ENCODE measurements around the gene PACRG. TPM values are rescaled to one million over a fixed set of nuclear protein-coding genes. Genes with fewer than 3 reads are reported as not detected.

The PACRG gene
- total and polyA plus RNA-seq, 2 of the 8 experiments (the other 6 are each of a cell fraction or from before 2014, with no cell fraction given): 0.44 to 0.54 TPM

DNA sequence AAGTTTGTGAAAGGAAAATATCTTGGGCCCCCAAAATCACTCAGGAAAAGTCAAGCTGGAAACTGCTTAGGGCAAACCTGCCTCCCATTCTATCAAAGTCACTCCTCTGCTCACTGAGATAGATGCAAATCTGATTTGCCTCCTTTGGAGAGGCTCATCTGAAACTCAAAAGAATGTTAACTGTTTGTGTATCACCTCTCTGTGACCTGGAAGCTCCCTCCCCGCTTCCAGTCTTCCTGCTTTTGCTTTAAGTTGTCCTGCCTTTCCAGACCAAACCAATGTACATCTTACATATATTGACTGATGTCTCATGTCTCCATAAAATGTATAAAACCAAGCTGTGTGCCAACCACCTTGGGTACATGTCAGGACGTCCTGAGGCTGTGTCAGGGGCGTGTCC is 355.4 kb downstream of the PACRG start:
- no peak overlapping the region for H2BK15ac ChIP-seq (ENCODE audit: low read length)
- no peak overlapping the region for H3K14ac ChIP-seq (ENCODE audit: insufficient read length)
- H3K27me3 ChIP-seq (replicated peaks in 1 of 4; ENCODE audit: control insufficient read depth in 3 of 4, extremely low read depth in 1 of 4, insufficient read depth in 3 of 4, low read length in 3 of 4): peaks cover 0 to 1% (median 0%) of the 10 kb centered on the region in 4 experiments; a peak in 2 of 7 replicates
- no peak overlapping the region for H2AFZ ChIP-seq (ENCODE audit: low read length)
- H2BK120ac ChIP-seq (replicated peaks; ENCODE audit: low read depth, low read length): no peak overlapping the region
- no peak for DNase-seq (ENCODE audit: low read depth in 1 of 2, low spot score in 2 of 2)
- no peaks in the 10 kb centered on the region for H3K79me1 ChIP-seq (ENCODE audit: low read depth, low read length)
- H3K4me2 ChIP-seq (ENCODE audit: insufficient read depth in 1 of 2, low read depth in 2 of 2, low read length in 2 of 2): peak overlapping the region; percentile 4 to 33; a peak in 2 of 4 replicates
- H4K20me1 ChIP-seq (replicated peaks in 1 of 2; ENCODE audit: control insufficient read depth in 1 of 2, insufficient read depth in 2 of 2, low read length in 2 of 2): no peaks in the 10 kb centered on the region
- no peaks in the 10 kb centered on the region for H3K79me2 ChIP-seq (ENCODE audit: control insufficient read depth in 1 of 2, insufficient read depth in 2 of 2, low read length in 2 of 2)
- no peaks in the 10 kb centered on the region for H3K36me3 ChIP-seq (ENCODE audit: control insufficient read depth in 2 of 4, insufficient read depth in 4 of 4, low read length in 3 of 4)
- peak overlapping the region; percentile 36 for H4K5ac ChIP-seq (ENCODE audit: insufficient read length, low read depth, low read length)
- no peak overlapping the region for H3K23ac ChIP-seq (ENCODE audit: insufficient read length)
- H3K4ac ChIP-seq (replicated peaks; ENCODE audit: insufficient read length, low read depth, low read length): no peak overlapping the region
- TF ChIP-seq JUN (IDR thresholded peaks at IDR 0.05; ENCODE audit: low read depth, low read length) (no peak), SIN3A (conservative IDR thresholded peaks at IDR 0.05 in 1 of 2, IDR thresholded peaks at IDR 0.05 in 1 of 2; ENCODE audit: low read depth in 1 of 2, low read length in 2 of 2) (no peak), TCF12 (IDR thresholded peaks at IDR 0.05; ENCODE audit: low read depth, low read length) (no peak), ZNF274 (IDR thresholded peaks at IDR 0.05; ENCODE audit: borderline replicate concordance, extremely low read depth, low read length) (no peak), NANOG (IDR thresholded peaks at IDR 0.05; ENCODE audit: insufficient read depth, low read depth, low read length, poor library complexity, severe bottlenecking) (peak; percentile 18), KDM1A (IDR thresholded peaks at IDR 0.05; ENCODE audit: borderline replicate concordance, low read length) (no peak), TAF1 (IDR thresholded peaks at IDR 0.05; ENCODE audit: low read depth, low read length) (no peak)
- TF ChIP-seq, protein P1, sequence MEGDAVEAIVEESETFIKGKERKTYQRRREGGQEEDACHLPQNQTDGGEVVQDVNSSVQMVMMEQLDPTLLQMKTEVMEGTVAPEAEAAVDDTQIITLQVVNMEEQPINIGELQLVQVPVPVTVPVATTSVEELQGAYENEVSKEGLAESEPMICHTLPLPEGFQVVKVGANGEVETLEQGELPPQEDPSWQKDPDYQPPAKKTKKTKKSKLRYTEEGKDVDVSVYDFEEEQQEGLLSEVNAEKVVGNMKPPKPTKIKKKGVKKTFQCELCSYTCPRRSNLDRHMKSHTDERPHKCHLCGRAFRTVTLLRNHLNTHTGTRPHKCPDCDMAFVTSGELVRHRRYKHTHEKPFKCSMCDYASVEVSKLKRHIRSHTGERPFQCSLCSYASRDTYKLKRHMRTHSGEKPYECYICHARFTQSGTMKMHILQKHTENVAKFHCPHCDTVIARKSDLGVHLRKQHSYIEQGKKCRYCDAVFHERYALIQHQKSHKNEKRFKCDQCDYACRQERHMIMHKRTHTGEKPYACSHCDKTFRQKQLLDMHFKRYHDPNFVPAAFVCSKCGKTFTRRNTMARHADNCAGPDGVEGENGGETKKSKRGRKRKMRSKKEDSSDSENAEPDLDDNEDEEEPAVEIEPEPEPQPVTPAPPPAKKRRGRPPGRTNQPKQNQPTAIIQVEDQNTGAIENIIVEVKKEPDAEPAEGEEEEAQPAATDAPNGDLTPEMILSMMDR (IDR thresholded peaks at IDR 0.05; ENCODE audit: control extremely low read depth in 1 of 3, insufficient read depth in 1 of 3, low read depth in 1 of 3, low read length in 3 of 3): no peak
- 17% methylated on average over 3 of the region's 3 CpGs; no CpG with 5 or more reads in 1 of the 2 experiments for WGBS, 2 experiments (ENCODE audit: extremely low coverage in 1 of 2, insufficient coverage in 1 of 2, insufficient read length in 1 of 2, insufficient replicate concordance in 2 of 2, low coverage in 1 of 2, low lambda C conversion rate in 2 of 2, missing lambda C conversion rate in 1 of 2)
- peak overlapping the region in 1 of 4 experiments; percentile 20; a peak in 1 of 8 replicates for H3K4me3 ChIP-seq (ENCODE audit: extremely low read depth in 1 of 4, insufficient read depth in 2 of 4, low read depth in 3 of 4, low read length in 4 of 4)
- H2BK12ac ChIP-seq (ENCODE audit: low read depth, low read length): no peak overlapping the region
- no peak overlapping the region for H3K56ac ChIP-seq (replicated peaks; ENCODE audit: insufficient read length, low read depth, low read length)
- H3K27ac ChIP-seq (ENCODE audit: low read depth, low read length): no peak overlapping the region
- H3K9ac ChIP-seq (replicated peaks in 1 of 4; ENCODE audit: extremely low read depth in 1 of 4, low read depth in 3 of 4, low read length in 3 of 4): no peak overlapping the region
- FAIRE-seq: peak; percentile 82
- no peak overlapping the region for H2BK5ac ChIP-seq (ENCODE audit: low read depth, low read length)
- ChIA-PET POLR2A (ENCODE audit: partially characterized antibody) (interaction anchor here (1.8 kb wide), 1 partner anchor 16 kb away, joined by 4 read pairs; no protein-coding TSS in a partner anchor), CTCF (ENCODE audit: partially characterized antibody) (no interaction called here)
- H4K91ac ChIP-seq (replicated peaks; ENCODE audit: insufficient read length, low read length): no peak overlapping the region
- H3K4me1 ChIP-seq (replicated peaks in 1 of 4; ENCODE audit: control insufficient read depth in 3 of 4, insufficient read depth in 4 of 4, low read length in 3 of 4): peaks cover 0 to 18% (median 5%) of the 10 kb centered on the region in 4 experiments; a peak in 5 of 7 replicates
- no peak overlapping the region for H2BK20ac ChIP-seq (ENCODE audit: low read length)
- H3K23me2 ChIP-seq (ENCODE audit: low read depth, low read length): no peaks in the 10 kb centered on the region
- H2AK5ac ChIP-seq (ENCODE audit: low read depth, low read length): no peak overlapping the region
- no peak overlapping the region for H3K18ac ChIP-seq (ENCODE audit: extremely low read depth, low read length)
- H4K8ac ChIP-seq (ENCODE audit: extremely low read depth, insufficient read depth, low read length): no peak overlapping the region
- no peaks in the 10 kb centered on the region for H3K9me3 ChIP-seq (ENCODE audit: insufficient read depth in 2 of 2, low read depth in 1 of 2, low read length in 1 of 2)
